A673 (cell line): ENCODE measurements around the gene PIK3R6. TPM values are rescaled to one million over a fixed set of nuclear protein-coding genes. Genes with fewer than 3 reads are reported as not detected.

Source experiments
- BruUV-seq: library from RNA; stranded (reverse); fragments of 400-500 nt; replicated peaks from 2 replicates; lab custom pipeline; 2021; lab: Mats Ljungman, UMichigan
- CTCF ChIA-PET: fragments of 300-600 bp; sonication (Branson Sonifier 250); formaldehyde crosslinking; loops from one replicate; lab custom pipeline; 2022; ENCODE audit warnings: antibody characterized with exemption; lab: Charles Lee
- POLR2A ChIA-PET: fragments of 300-600 bp; sonication (Branson Sonifier 250); formaldehyde crosslinking; loops from one replicate; lab custom pipeline; 2022; ENCODE audit warnings: antibody characterized with exemption; ENCODE audit not compliant: low non-redundant PET; lab: Charles Lee
- DNase-seq: peaks from one replicate; pipeline ENCODE4 v3.0.0-alpha.2; 2015; ENCODE audit warnings: low spot score
- H3K27ac ChIP-seq: fragments of 200-600 bp; sonication (generic); 2 replicates; pipeline ENCODE4 v1.5.1; 2016; ENCODE audit warnings: mixed run types, low read depth, mild to moderate bottlenecking, mixed read lengths, antibody characterized with exemption, low read length; ENCODE audit not compliant: poor library complexity, severe bottlenecking
- H3K27me3 ChIP-seq: fragments of 200-600 bp; sonication (generic); replicated peaks from 2 replicates; pipeline ENCODE4 v1.6.1; 2017; ENCODE audit warnings: mixed run types, low read depth, mild to moderate bottlenecking, mixed read lengths, antibody characterized with exemption, low read length; ENCODE audit not compliant: insufficient read depth, poor library complexity
- H3K36me3 ChIP-seq: fragments of 200-600 bp; sonication (generic); 2 replicates; pipeline ENCODE4 v1.6.1; 2016; ENCODE audit warnings: mixed run types, mild to moderate bottlenecking, mixed read lengths, antibody characterized with exemption, low read length; ENCODE audit not compliant: insufficient read depth, poor library complexity, severe bottlenecking
- H3K4me1 ChIP-seq: fragments of 200-600 bp; sonication (generic); 2 replicates; pipeline ENCODE4 v1.6.1; 2017; ENCODE audit warnings: mixed run types, mild to moderate bottlenecking, mixed read lengths, antibody characterized with exemption, low read length; ENCODE audit not compliant: insufficient read depth, poor library complexity, severe bottlenecking
- H3K4me3 ChIP-seq: fragments of 200-600 bp; sonication (generic); 2 replicates; pipeline ENCODE4 v1.5.1; 2016; ENCODE audit warnings: low read depth, mixed run types, mild to moderate bottlenecking, mixed read lengths, low read length; ENCODE audit not compliant: poor library complexity, severe bottlenecking
- H3K9me3 ChIP-seq: fragments of 200-600 bp; sonication (generic); 2 replicates; pipeline ENCODE4 v1.6.1; 2016; ENCODE audit warnings: mixed run types, low read depth, mild to moderate bottlenecking, mixed read lengths, antibody characterized with exemption, low read length; ENCODE audit not compliant: poor library complexity, severe bottlenecking
- EZH2 ChIP-seq: fragments of 200-600 bp; sonication (generic); IDR thresholded peaks from 2 replicates; pipeline ENCODE4 v1.6.1; 2017; ENCODE audit warnings: borderline replicate concordance, low read depth, mild to moderate bottlenecking, mixed read lengths, antibody characterized with exemption, low read length; ENCODE audit not compliant: poor library complexity, severe bottlenecking
- intact Hi-C: fragments of 100-400 bp; cut with micrococcal nuclease; formaldehyde crosslinking; loops from one replicate; pipeline ENCODE4 v1.10.0; 2022; ENCODE audit not compliant: unreplicated experiment
- total RNA-seq: library from RNA; stranded (reverse); gene quantifications from 2 replicates; pipeline ENCODE4 v1.2.3, GENCODE V29; 2021
- TF ChIP-seq, protein P1 (sequence below): fragments of 300-800, 200-600 bp; sonication (generic); conservative IDR thresholded peaks from 2 replicates; pipeline ENCODE4 v1.5.1; 2017; ENCODE audit warnings: low read depth, mild to moderate bottlenecking, antibody characterized with exemption, low read length, moderate library complexity, mixed read lengths

PIK3R6 gene
- total RNA-seq, 1 experiment from 2014 or later = not detected

DNA sequence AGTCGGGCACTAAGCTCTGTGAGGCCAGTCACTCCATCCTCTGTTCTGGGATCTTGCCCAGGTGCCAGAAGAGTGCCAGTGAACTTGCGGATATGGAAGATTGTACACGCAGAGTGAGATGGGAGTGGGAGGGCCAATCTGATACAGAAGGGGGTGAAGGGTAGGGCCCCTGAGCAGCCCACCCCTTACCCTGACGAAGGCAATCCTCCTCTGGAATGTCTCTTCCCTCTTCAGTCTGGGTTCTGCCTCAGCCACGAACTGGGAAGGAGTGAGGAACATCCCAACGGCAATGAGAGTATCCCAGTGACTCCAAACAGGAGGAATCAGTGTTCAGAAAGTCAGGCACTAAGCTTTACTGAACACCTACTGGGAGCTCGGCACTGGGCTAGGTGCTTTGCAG is 11.9 kb upstream of the PIK3R6 start:
- no TSS peak for BruUV-seq
- intact Hi-C loops = no loop called here
- CTCF ChIA-PET = no interaction called here

DNA sequence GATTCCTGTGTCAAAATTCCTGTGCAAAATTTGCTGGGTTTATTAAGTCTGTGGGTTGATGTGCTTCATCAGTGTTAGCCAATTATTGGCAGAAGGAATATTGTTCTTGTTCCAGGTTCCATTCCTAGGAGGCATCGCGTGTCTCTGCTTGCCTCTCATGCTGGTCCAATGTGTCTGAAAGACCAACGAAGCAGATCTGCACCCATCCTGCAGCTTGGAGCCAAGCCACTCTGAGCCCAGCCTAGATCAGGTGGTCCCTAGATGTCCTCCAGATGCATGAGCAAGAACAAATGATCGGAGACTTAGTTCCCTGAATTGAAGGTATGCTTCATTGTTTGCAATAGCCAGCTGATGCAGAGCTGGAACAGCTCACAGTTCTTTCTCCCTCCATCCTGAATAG is 10.5 kb upstream of the PIK3R6 start:
- no peaks in the 10 kb centered on the region for H3K4me1 ChIP-seq

More for the DNA sequence above, 11.9 kb upstream of the PIK3R6 start:
- no peak overlapping the region for H3K4me3 ChIP-seq
- POLR2A ChIA-PET = no interaction called here
- no peak for DNase-seq
- H3K27ac ChIP-seq = no peak overlapping the region
- no peaks in the 10 kb centered on the region for H3K27me3 ChIP-seq
- no peaks in the 10 kb centered on the region for H3K36me3 ChIP-seq
- TF ChIP-seq, protein P1, sequence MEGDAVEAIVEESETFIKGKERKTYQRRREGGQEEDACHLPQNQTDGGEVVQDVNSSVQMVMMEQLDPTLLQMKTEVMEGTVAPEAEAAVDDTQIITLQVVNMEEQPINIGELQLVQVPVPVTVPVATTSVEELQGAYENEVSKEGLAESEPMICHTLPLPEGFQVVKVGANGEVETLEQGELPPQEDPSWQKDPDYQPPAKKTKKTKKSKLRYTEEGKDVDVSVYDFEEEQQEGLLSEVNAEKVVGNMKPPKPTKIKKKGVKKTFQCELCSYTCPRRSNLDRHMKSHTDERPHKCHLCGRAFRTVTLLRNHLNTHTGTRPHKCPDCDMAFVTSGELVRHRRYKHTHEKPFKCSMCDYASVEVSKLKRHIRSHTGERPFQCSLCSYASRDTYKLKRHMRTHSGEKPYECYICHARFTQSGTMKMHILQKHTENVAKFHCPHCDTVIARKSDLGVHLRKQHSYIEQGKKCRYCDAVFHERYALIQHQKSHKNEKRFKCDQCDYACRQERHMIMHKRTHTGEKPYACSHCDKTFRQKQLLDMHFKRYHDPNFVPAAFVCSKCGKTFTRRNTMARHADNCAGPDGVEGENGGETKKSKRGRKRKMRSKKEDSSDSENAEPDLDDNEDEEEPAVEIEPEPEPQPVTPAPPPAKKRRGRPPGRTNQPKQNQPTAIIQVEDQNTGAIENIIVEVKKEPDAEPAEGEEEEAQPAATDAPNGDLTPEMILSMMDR = no peak
- TF ChIP-seq EZH2 = no peak
- no peaks in the 10 kb centered on the region for H3K4me1 ChIP-seq
- H3K9me3 ChIP-seq = no peaks in the 10 kb centered on the region

DNA sequence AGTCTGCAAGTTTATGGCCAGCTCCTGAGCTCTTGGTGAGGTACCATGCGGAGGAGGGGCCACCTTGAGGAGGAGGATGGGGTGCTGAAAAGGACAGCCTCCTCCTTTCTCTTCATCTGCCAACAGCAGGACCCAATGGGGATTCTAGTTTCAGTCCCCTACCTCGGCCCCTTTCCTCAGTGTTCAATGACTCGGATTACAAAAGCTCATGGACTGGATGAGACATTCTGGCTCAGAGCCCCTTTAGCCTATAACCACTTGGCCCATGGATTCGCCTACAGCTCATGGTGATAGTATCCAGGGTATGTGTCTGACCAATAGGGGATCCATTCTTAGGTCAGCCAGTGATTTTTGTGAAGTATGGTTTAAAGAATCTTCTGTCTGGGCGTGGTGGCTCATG is 8.5 kb upstream of the PIK3R6 start:
- intact Hi-C loops = no loop called here
- no peaks in the 10 kb centered on the region for H3K36me3 ChIP-seq
- H3K4me3 ChIP-seq = no peak overlapping the region
- H3K27ac ChIP-seq = no peak overlapping the region
- ChIA-PET POLR2A (interaction anchor here (0.7 kb wide), 1 partner anchor 844 kb away, joined by 3 read pairs; no protein-coding TSS in a partner anchor), CTCF (no interaction called here)
- no peak for DNase-seq
- H3K9me3 ChIP-seq = no peaks in the 10 kb centered on the region
- TF ChIP-seq, protein P1 = no peak
- TF ChIP-seq EZH2 = no peak
- H3K4me1 ChIP-seq = no peaks in the 10 kb centered on the region
- H3K27me3 ChIP-seq = no peaks in the 10 kb centered on the region
- BruUV-seq = no TSS peak

More for the DNA sequence above, 10.5 kb upstream of the PIK3R6 start:
- TF ChIP-seq EZH2 = no peak
- no peaks in the 10 kb centered on the region for H3K9me3 ChIP-seq
- no peak overlapping the region for H3K4me3 ChIP-seq
- no peaks in the 10 kb centered on the region for H3K27me3 ChIP-seq
- intact Hi-C loops = no loop called here
- CTCF ChIA-PET = no interaction called here
- H3K36me3 ChIP-seq = no peaks in the 10 kb centered on the region
- POLR2A ChIA-PET = no interaction called here
- H3K27ac ChIP-seq = no peak overlapping the region
- DNase-seq = no peak
- BruUV-seq = no TSS peak

DNA sequence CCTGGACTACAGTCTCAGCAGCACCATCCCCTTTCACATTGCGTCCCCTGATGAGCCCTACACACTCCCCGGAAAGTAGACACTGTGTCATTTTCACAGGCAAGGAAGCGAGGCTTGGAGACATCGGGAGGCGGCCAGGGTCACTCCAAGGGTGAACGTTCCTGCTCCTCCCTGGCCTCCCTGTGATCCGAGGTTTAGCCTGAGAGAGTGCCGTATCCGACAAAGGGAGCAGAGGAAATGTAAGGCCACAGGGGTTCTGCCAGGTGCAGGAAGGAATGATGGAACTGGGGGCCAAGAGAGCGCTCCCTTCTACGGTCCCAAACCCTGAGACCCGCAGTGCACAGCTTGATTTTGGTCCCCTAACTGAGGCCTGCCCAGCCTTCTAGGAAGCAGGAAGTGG is 8.0 kb upstream of the PIK3R6 start:
- TF ChIP-seq, protein P1 = no peak
- no peak for TF ChIP-seq EZH2
- ChIA-PET CTCF (no interaction called here), POLR2A (no interaction called here)
- no TSS peak for BruUV-seq
- intact Hi-C loops = no loop called here
- Histone ChIP-seq H3K36me3 (no peaks in the 10 kb centered on the region), H3K4me3 (no peak overlapping the region), H3K27me3 (no peaks in the 10 kb centered on the region), H3K9me3 (no peaks in the 10 kb centered on the region), H3K4me1 (no peaks in the 10 kb centered on the region), H3K27ac (no peak overlapping the region)
- no peak for DNase-seq
